ENCODE data around the gene EPYC. TPM values are rescaled to one million over a fixed set of nuclear protein-coding genes. Genes with fewer than 3 reads are reported as not detected.

EPYC gene
- total and polyA plus RNA-seq, 2 experiments from 2014 or later = not detected

- no peaks in the 10 kb centered on the region for H4K20me1 ChIP-seq (replicated peaks; ENCODE audit: insufficient read depth)
- TF ChIP-seq POLR2AphosphoS5 (IDR thresholded peaks at IDR 0.05; ENCODE audit: low read depth) = no peak
- no peak for TF ChIP-seq CTCF (conservative IDR thresholded peaks at IDR 0.05; ENCODE audit: low read depth in 2 of 2)
- TF ChIP-seq NANOG (IDR thresholded peaks at IDR 0.05; ENCODE audit: borderline replicate concordance) = no peak
- TF ChIP-seq ETS1 (IDR thresholded peaks at IDR 0.05) = no peak
- no peak for TF ChIP-seq CREB1 (CRISPR knock-in tag; IDR thresholded peaks at IDR 0.05; ENCODE audit: low read depth)
- TF ChIP-seq REST (IDR thresholded peaks at IDR 0.05; ENCODE audit: unreplicated experiment) = no peak
- no peak for TF ChIP-seq EZH2phosphoT487 (IDR thresholded peaks at IDR 0.05; ENCODE audit: unreplicated experiment)
- TF ChIP-seq STAT1 (IDR thresholded peaks at IDR 0.05; ENCODE audit: unreplicated experiment) = no peak
- no peaks in the 10 kb centered on the region for H3K27me3 Mint-ChIP-seq (ENCODE audit: insufficient read depth, low read depth, poor library complexity)
- H3K27ac ChIP-seq (ENCODE audit: low read depth) = no peak overlapping the region
- no peak overlapping the region for H2AFZ ChIP-seq
- H3K4me2 ChIP-seq = no peak overlapping the region
- H3K4me3 Mint-ChIP-seq = no peak overlapping the region
- H3K4me1 ChIP-seq (ENCODE audit: insufficient read depth) = peaks cover 5% of the 10 kb centered on the region; the same call in 1 of the 2 replicates
- no peak for ATAC-seq
- no peak overlapping the region for H3K4me3 ChIP-seq
- H3K9me2 ChIP-seq (ENCODE audit: insufficient read depth) = peaks cover 3% of the 10 kb centered on the region; the same call in 1 of the 2 replicates
- no peak overlapping the region for H3K27ac Mint-ChIP-seq
- H3K4me1 Mint-ChIP-seq = peaks cover 6% of the 10 kb centered on the region; the same call in 2 of the 3 replicates
- DNase-seq (ENCODE audit: low spot score) = no peak
- H3F3A ChIP-seq (replicated peaks; ENCODE audit: low read depth) = no peaks in the 10 kb centered on the region
- no peaks in the 10 kb centered on the region for H3K9me3 Mint-ChIP-seq
- no peaks in the 10 kb centered on the region for H3K36me3 ChIP-seq (ENCODE audit: insufficient read depth)
- H3K27me3 ChIP-seq (ENCODE audit: insufficient read depth) = no peaks in the 10 kb centered on the region
- H3K79me2 ChIP-seq (replicated peaks; ENCODE audit: insufficient read depth) = no peaks in the 10 kb centered on the region
- H3K36me3 Mint-ChIP-seq (ENCODE audit: low read depth) = no peaks in the 10 kb centered on the region
These were observed 84.5 kb downstream of the EPYC start for GRCh38 chr12:90920222-90920621.

GRCh38 chr12:90917431-90917830, 87.3 kb downstream of the EPYC start:
- Histone ChIP-seq H3K79me2 (replicated peaks; ENCODE audit: insufficient read depth) (no peaks in the 10 kb centered on the region), H3K4me3 (no peak overlapping the region), H4K20me1 (replicated peaks; ENCODE audit: insufficient read depth) (no peaks in the 10 kb centered on the region), H3K4me2 (no peak overlapping the region), H3K9me2 (ENCODE audit: insufficient read depth) (peaks cover 9% of the 10 kb centered on the region), H3K36me3 (ENCODE audit: insufficient read depth) (no peaks in the 10 kb centered on the region), H3F3A (replicated peaks; ENCODE audit: low read depth) (no peaks in the 10 kb centered on the region), H3K4me1 (ENCODE audit: insufficient read depth) (peaks cover 5% of the 10 kb centered on the region; the same call in 1 of the 2 replicates), H2AFZ (0 out of 2 replicates have a peak overlapping the region, but pooled peaks have one; percentile 8), H3K27me3 (ENCODE audit: insufficient read depth) (no peaks in the 10 kb centered on the region), H3K27ac (ENCODE audit: low read depth) (no peak overlapping the region)
- ATAC-seq (no peak), DNase-seq (ENCODE audit: low spot score) (no peak)
- peaks cover 6% of the 10 kb centered on the region; the same call in 2 of the 3 replicates for H3K4me1 Mint-ChIP-seq
- no peak overlapping the region for H3K4me3 Mint-ChIP-seq
- no peaks in the 10 kb centered on the region for H3K27me3 Mint-ChIP-seq (ENCODE audit: insufficient read depth, low read depth, poor library complexity)
- peaks cover 4% of the 10 kb centered on the region; the same call in 1 of the 3 replicates for H3K36me3 Mint-ChIP-seq (ENCODE audit: low read depth)
- no peak overlapping the region for H3K27ac Mint-ChIP-seq
- H3K9me3 Mint-ChIP-seq = no peaks in the 10 kb centered on the region; the same call in 2 of the 3 replicates
- TF ChIP-seq ZNF114 (CRISPR knock-in tag; IDR thresholded peaks at IDR 0.05) (no peak), REST (IDR thresholded peaks at IDR 0.05; ENCODE audit: unreplicated experiment) (no peak), JUNB (IDR thresholded peaks at IDR 0.05; ENCODE audit: unreplicated experiment) (no peak), CREB1 (CRISPR knock-in tag; IDR thresholded peaks at IDR 0.05; ENCODE audit: low read depth) (no peak), STAT1 (IDR thresholded peaks at IDR 0.05; ENCODE audit: unreplicated experiment) (no peak), NANOG (IDR thresholded peaks at IDR 0.05; ENCODE audit: borderline replicate concordance) (no peak), ETS1 (IDR thresholded peaks at IDR 0.05) (no peak)
